GM23338 (cell line): ENCODE data around the gene SIX5. TPM values are rescaled to one million over a fixed set of nuclear protein-coding genes. Genes with fewer than 3 reads are reported as not detected.
A peak's percentile ranks its signal among the peaks of the same experiment; 100 is the strongest.

Source experiments
- ATAC-seq: fragments of 200-7000 bp; cut with Tn5 transposase; 3 replicates; pipeline ENCODE4 v1.9.1; 2020
- DNase-seq: peaks from one replicate; pipeline ENCODE4 v3.0.0-alpha.2; 2015; ENCODE audit warnings: low spot score
- H2AFZ ChIP-seq: fragments of 200-600 bp; sonication (generic); 2 replicates; pipeline ENCODE4 v1.8.0; 2016; ENCODE audit warnings: antibody characterized with exemption, mild to moderate bottlenecking, moderate library complexity
- H3F3A ChIP-seq: fragments of 200-600 bp; sonication (generic); replicated peaks from 2 replicates; pipeline ENCODE4 v1.8.0; 2017; ENCODE audit warnings: antibody characterized with exemption, mixed run types, low read depth
- H3K27ac ChIP-seq: fragments of 200-600 bp; sonication (generic); 2 replicates; pipeline ENCODE4 v1.6.1; 2016; ENCODE audit warnings: low read depth
- H3K27me3 ChIP-seq: fragments of 200-600 bp; sonication (generic); 2 replicates; pipeline ENCODE4 v1.8.0; 2016; ENCODE audit warnings: mild to moderate bottlenecking, mixed run types, moderate library complexity; ENCODE audit not compliant: insufficient read depth
- H3K36me3 ChIP-seq: fragments of 200-600 bp; sonication (generic); 2 replicates; pipeline ENCODE4 v1.8.0; 2016; ENCODE audit warnings: mild to moderate bottlenecking; ENCODE audit not compliant: insufficient read depth
- H3K4me1 ChIP-seq: fragments of 200-600 bp; sonication (generic); 2 replicates; pipeline ENCODE4 v1.8.0; 2016; ENCODE audit warnings: mild to moderate bottlenecking, moderate library complexity; ENCODE audit not compliant: insufficient read depth
- H3K4me2 ChIP-seq: fragments of 200-600 bp; sonication (generic); 2 replicates; pipeline ENCODE4 v1.7.1; 2017; ENCODE audit warnings: mixed run types
- H3K4me3 ChIP-seq: fragments of 200-600 bp; sonication (generic); 2 replicates; pipeline ENCODE4 v1.6.1; 2016; ENCODE audit warnings: mixed run types
- H3K79me2 ChIP-seq: fragments of 200-600 bp; sonication (generic); replicated peaks from 2 replicates; pipeline ENCODE4 v1.8.0; 2017; ENCODE audit warnings: mild to moderate bottlenecking; ENCODE audit not compliant: insufficient read depth
- H3K9me2 ChIP-seq: fragments of 200-600 bp; sonication (generic); 2 replicates; pipeline ENCODE4 v1.8.0; 2017; ENCODE audit not compliant: insufficient read depth
- H4K20me1 ChIP-seq: fragments of 200-600 bp; sonication (generic); replicated peaks from 2 replicates; pipeline ENCODE4 v1.8.0; 2017; ENCODE audit warnings: mild to moderate bottlenecking; ENCODE audit not compliant: insufficient read depth
- H3K27ac Mint-ChIP-seq: 2 replicates; pipeline ENCODE4 v1.8.0; 2020; ENCODE audit warnings: inconsistent platforms, mild to moderate bottlenecking, moderate library complexity, mixed read lengths
- H3K27me3 Mint-ChIP-seq: 3 replicates; pipeline ENCODE4 v1.8.0; 2022; ENCODE audit warnings: low read depth, mild to moderate bottlenecking, moderate library complexity, mixed read lengths, inconsistent platforms; ENCODE audit not compliant: insufficient read depth, poor library complexity
- H3K36me3 Mint-ChIP-seq: 3 replicates; pipeline ENCODE4 v1.8.0; 2021; ENCODE audit warnings: low read depth, mild to moderate bottlenecking, inconsistent platforms, moderate library complexity, mixed read lengths
- H3K4me1 Mint-ChIP-seq: 3 replicates; pipeline ENCODE4 v1.8.0; 2020; ENCODE audit warnings: mild to moderate bottlenecking, inconsistent platforms, mixed read lengths
- H3K4me3 Mint-ChIP-seq: 3 replicates; pipeline ENCODE4 v1.8.0; 2021; ENCODE audit warnings: moderate library complexity, mild to moderate bottlenecking, inconsistent platforms, mixed read lengths
- H3K9me3 Mint-ChIP-seq: 3 replicates; pipeline ENCODE4 v1.8.0; 2020; ENCODE audit warnings: moderate library complexity, mild to moderate bottlenecking, inconsistent platforms, mixed read lengths
- CREB1 ChIP-seq: fragments of 250-450 bp; sonication (Bioruptor Pico); IDR thresholded peaks from 2 replicates; pipeline ENCODE4 v1.5.0; 2020; ENCODE audit warnings: low read depth, mild to moderate bottlenecking, moderate library complexity
- CTCF ChIP-seq, 2 experiments: fragments of 200-600 bp in 1 of 2; sonication (generic) in 1 of 2; conservative IDR thresholded peaks; 2 replicates each; pipeline versions ENCODE4 v1.5.1 to v1.6.1; 2016 to 2017; ENCODE audit warnings: antibody characterized with exemption in 2 of 2, low read depth in 2 of 2, mild to moderate bottlenecking in 2 of 2, moderate library complexity in 1 of 2
- EZH2 ChIP-seq: fragments of 200-600 bp; sonication (generic); IDR thresholded peaks from one replicate; pipeline ENCODE4 v1.8.0; 2017; ENCODE audit warnings: antibody characterized with exemption, mild to moderate bottlenecking, low read depth; ENCODE audit not compliant: unreplicated experiment
- POLR2AphosphoS5 ChIP-seq: IDR thresholded peaks from 2 replicates; pipeline ENCODE4 v1.6.1; 2016; ENCODE audit warnings: antibody characterized with exemption, low read depth
- REST ChIP-seq: IDR thresholded peaks from one replicate; pipeline ENCODE4 v1.6.1; 2018; ENCODE audit warnings: antibody characterized with exemption; ENCODE audit not compliant: unreplicated experiment
- ZNF331 ChIP-seq: fragments of 250-450 bp; sonication (Bioruptor Pico); IDR thresholded peaks from 2 replicates; pipeline ENCODE4 v1.5.0; 2020; ENCODE audit warnings: low read depth, mild to moderate bottlenecking, moderate library complexity
- polyA plus RNA-seq: library from polyadenylated mRNA; unstranded; fragments of >200 nt; fragmentation: Nextera tagmentation; extraction: Ambion mirVana; gene quantifications from 2 replicates; pipeline ENCODE4 v1.2.1, GENCODE V29; 2016
- total RNA-seq: library from RNA; depleted of rRNA; stranded (reverse); fragments of >200 nt; shearing (Covaris generic); gene quantifications from 2 replicates; pipeline ENCODE4 v1.2.3, GENCODE V29; 2014
- TF ChIP-seq, protein P1 (sequence below): IDR thresholded peaks from 2 replicates; pipeline ENCODE4 v1.6.1; 2016; ENCODE audit warnings: antibody characterized with exemption

Gene SIX5
- total and polyA plus RNA-seq, 2 experiments from 2014 or later, result 10.1 to 22.6 TPM

- ATAC-seq (no peak), DNase-seq (peak; percentile 62)
- H3K4me3 Mint-ChIP-seq, result peak overlapping the region; percentile 91
- peaks cover 15% of the 10 kb centered on the region for H3K4me1 Mint-ChIP-seq
- Histone ChIP-seq H3K36me3 (0 out of 2 replicates have a peak, but pooled peaks cover 3% of the 10 kb centered on the region), H3K4me2 (peak overlapping the region; percentile 87), H2AFZ (no peak overlapping the region), H3F3A (peaks cover 29% of the 10 kb centered on the region), H4K20me1 (peaks cover 3% of the 10 kb centered on the region; the same call in 1 of the 2 replicates), H3K4me1 (peaks cover 15% of the 10 kb centered on the region; the same call in 1 of the 2 replicates), H3K79me2 (no peaks in the 10 kb centered on the region), H3K4me3 (peak overlapping the region; percentile 76), H3K9me2 (no peaks in the 10 kb centered on the region), H3K27ac (peak overlapping the region; percentile 80), H3K27me3 (no peaks in the 10 kb centered on the region)
- no peaks in the 10 kb centered on the region; the same call in 2 of the 3 replicates for H3K9me3 Mint-ChIP-seq
- TF ChIP-seq POLR2AphosphoS5 (no peak), CTCF (conservative IDR thresholded peaks at IDR 0.05; ENCODE audit: low read depth in 2 of 2) (peak in 1 of 2 experiments; percentile 21; a peak in 2 of 4 replicates), EZH2 (no peak), ZNF331 (no peak), REST (no peak), CREB1 (no peak)
- TF ChIP-seq, protein P1, sequence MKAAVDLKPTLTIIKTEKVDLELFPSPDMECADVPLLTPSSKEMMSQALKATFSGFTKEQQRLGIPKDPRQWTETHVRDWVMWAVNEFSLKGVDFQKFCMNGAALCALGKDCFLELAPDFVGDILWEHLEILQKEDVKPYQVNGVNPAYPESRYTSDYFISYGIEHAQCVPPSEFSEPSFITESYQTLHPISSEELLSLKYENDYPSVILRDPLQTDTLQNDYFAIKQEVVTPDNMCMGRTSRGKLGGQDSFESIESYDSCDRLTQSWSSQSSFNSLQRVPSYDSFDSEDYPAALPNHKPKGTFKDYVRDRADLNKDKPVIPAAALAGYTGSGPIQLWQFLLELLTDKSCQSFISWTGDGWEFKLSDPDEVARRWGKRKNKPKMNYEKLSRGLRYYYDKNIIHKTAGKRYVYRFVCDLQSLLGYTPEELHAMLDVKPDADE, result no peak
- peak overlapping the region; percentile 82 for H3K27ac Mint-ChIP-seq
- peaks cover 33% of the 10 kb centered on the region for H3K27me3 Mint-ChIP-seq
- H3K36me3 Mint-ChIP-seq, result peaks cover 25% of the 10 kb centered on the region
Measured at GRCh38 chr19:45771311-45771933, 2.4 kb upstream of the SIX5 start.
